ENCODE data around the gene RIPOR3.
"Not testable (repeated sequence)": the region's sequence is repeated elsewhere in the genome, so short reads cannot be mapped to it uniquely, and the experiment has no call there.

The RIPOR3 gene

GRCh38 chr20:50704514-50704913 lies 13.2 kb upstream of the RIPOR3 start:
- DNase-seq, result no peak

DNA sequence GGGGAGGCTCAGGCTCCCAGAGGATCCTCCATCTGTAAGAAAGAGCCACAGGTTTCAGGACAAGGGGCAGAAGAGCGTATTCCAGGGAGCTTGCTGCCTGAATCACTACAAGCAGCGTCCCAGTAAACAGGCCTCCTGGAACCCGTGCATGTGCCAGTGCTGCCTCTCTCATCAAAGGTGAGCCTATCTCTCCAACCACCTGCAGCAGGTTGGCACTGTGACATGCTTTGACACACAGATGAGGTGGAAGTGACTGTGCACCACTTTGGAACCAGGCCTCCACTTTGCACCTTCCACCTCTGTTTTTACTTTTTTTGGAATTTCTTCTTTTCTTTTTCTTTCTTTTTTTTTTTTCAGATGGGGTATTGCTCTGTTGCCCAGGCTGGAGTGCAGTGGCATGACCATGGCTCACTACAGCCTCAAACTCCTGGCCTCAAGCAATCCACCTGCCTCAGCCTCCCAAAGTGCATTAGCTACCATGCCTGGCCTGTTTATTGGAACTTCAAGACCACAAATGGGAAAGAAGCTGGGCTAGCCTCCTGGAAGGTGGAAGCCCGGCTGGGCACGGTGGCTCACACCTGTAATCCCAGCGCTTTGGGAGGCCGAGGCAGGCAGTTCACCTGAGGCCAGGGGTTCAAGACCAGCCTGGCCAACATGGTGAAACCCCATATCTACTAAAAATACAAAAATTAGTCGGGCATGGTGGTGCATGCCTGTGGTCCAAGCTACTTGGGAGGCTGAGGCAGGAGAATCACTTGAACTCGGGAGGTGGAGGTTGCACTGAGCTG lies 12.5 kb upstream of the RIPOR3 start:
- not testable (repeated sequence) for DNase-seq

GRCh38 chr20:50701041-50701963 lies 10.0 kb upstream of the RIPOR3 start:
- no peak for DNase-seq

DNA sequence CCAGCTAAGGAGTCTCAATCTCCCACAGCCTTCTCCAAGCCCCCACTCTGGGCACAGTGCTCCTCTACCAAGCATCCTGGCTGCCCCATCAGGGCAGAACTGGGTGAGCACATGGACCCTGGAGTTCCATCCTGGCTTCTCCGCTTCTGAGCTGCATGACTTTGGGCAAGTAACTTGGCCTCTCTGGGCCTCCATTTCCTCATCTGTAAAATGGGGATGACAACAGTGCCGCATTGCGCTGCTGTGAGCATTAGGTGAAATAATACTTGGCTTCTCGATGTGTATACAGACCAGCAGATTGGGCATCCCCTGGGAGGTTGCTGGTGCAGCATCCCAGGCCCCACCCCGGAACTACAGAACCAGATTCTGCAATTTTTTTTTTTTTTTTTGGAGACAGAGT lies 8.3 kb upstream of the RIPOR3 start:
- DNase-seq, result no peak

DNA sequence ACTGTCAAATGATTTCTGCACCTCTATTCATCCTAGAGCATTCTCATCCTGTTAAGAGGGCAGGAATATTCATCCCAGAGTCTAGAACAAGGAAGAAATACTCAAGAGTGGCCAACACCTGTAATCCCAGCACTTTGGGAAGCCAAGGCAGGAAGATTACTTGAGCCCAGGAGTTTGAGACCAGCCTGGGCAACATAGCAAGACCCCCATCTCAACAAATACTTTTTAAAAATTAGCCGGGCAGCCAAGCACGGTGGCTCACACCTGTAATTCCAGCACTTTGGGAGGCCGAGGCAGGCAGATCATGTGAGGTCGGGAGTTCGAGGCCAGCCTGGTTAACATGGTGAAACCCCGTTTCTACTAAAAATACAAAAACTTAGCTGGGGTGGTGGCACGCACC lies 6.9 kb upstream of the RIPOR3 start:
- not testable (repeated sequence) for DNase-seq

GRCh38 chr20:50695135-50695872 lies 4.0 kb upstream of the RIPOR3 start:
- DNase-seq, result no peak

DNA sequence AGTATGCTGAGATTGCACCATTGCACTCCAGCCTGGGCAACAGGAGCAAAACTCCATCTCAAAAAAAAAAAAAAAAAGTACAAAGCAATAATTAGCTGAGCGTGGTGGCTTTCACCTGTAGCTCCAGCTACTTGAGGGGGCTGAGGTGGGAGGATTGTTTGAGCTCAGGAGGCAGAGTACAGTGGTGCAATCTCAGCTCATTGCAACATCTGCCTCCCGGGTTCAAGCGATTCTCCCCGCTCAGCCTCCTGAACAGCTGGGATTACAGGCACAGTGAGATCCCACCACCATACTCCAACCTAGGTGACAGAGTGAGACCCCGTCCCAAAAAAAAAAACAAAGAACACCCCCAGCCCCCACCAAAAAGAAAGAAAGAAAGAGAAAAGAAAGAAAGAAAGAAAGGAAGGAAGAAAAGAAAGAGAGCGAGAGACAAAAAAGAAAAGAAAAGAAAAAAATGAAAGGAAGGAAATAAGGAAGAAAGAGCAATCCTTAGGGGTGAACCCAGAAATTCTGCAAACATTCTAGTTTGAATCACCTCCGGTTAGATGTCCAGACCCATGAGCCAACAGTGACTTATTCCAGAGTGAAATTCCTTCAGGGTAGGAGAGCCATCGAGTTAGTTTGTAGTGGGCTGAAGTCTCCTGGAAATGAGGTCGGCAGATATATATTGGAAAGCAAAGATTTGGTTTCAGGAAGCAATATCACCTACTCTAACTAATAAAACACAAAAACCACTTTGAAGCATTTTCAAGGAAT lies 3.2 kb upstream of the RIPOR3 start:
- DNase-seq, result no peak

- no peak for DNase-seq
These were observed 1.7 kb upstream of the RIPOR3 start for GRCh38 chr20:50693001-50693400.

GRCh38 chr20:50692552-50692933 lies 1.2 kb upstream of the RIPOR3 start:
- no peak for DNase-seq

DNA sequence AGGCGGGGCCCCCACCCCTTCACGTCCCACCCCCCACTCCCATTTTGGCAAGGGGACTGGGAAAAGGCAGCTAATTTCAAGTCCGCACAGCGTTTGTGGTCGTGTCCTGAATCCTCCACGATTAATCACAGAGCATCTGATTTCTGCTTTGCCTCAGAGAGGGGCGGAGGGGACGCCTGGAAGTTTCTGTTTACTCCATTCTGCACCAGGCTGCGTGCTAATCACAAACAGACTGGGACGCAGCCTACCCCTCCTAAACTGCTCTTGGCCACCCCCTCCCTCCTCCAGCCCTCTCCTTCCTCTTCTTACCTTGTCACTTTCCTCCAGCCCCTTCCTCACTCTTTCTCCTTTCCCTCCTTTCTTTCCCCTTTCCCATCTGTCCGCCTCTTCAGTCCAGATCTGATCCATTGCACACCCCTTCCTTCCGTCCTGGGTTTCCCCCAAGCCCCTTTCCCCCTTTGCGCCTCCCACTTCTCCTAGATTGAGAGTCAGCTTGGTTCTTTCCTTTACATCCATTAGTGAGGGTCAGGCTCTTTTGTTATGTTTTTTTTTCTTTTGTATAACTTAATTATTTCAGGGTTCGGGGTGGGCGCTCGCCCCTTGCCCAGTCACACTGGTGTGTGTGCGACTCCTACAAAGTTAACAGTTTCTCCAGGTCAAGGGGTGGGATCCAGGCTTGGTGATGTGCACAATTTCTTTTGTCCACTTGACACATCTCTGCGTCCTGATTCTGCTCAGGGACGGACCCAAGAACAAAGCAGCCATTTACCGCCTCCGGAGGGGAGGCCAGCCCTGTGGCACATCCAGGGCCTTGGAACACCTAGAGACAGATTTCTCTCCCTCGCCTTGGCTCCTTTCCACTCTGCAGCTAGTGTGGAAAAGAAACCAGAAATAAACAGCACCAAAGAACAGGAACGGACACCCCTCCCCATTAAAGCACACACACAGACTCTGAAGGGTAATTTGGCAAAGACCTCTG lies 520 bp upstream of the RIPOR3 start:
- no peak for DNase-seq

GRCh38 chr20:50689864-50690649 lies 1.3 kb downstream of the RIPOR3 start:
- DNase-seq, result no peak

GRCh38 chr20:50688256-50688975 lies 2.9 kb downstream of the RIPOR3 start:
- no peak for DNase-seq

- DNase-seq, result no peak
These were observed 4.5 kb downstream of the RIPOR3 start for GRCh38 chr20:50686821-50687220.

DNA sequence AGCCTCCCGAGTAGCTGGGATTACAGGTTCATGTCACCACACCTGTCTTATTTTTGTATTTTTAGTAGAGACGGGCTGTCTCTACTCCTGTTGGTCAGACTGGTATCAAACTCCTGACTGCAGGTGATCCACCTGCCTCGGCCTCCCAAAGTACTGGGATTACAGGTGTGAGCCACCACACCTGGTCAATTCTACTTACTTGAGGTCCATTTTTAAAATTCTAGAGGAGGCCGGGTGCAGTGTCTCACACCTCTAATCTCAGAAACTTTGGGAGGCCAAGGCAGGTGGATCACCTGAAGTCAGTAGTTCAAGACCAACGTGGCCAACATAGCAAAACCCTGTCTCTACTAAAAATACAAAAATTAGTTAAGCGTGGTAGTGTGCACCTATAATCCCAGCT lies 7.8 kb downstream of the RIPOR3 start:
- DNase-seq, result no peak

DNA sequence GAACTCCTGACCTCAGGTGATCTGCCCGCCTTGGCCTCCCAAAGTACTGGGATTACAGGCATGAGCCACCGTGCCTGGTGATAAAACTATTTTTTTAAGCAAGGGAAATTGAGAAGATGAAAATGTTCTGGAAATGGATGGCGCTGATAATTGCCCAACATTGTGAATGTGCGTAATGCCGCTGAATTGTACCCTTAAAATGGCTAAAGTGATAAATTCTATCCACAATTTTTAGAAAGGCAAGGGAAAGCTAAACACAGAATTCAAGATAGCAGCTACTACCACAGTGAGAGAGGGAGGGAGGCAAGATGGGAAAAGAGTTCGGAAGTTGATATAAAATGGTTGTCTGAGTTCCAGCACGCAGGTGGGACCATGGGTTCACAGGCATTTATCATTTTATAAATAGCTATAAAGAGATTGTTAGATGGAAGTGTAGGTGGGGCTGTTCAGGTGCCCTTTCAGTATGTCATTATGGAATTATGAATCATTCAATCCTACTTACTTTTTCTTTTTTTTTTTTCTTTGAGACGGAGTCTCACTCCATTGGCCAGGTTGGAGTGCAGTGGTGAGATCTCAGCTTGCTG lies 8.3 kb downstream of the RIPOR3 start:
- no peak for DNase-seq

GRCh38 chr20:50682065-50682464 lies 9.3 kb downstream of the RIPOR3 start:
- no peak for DNase-seq

DNA sequence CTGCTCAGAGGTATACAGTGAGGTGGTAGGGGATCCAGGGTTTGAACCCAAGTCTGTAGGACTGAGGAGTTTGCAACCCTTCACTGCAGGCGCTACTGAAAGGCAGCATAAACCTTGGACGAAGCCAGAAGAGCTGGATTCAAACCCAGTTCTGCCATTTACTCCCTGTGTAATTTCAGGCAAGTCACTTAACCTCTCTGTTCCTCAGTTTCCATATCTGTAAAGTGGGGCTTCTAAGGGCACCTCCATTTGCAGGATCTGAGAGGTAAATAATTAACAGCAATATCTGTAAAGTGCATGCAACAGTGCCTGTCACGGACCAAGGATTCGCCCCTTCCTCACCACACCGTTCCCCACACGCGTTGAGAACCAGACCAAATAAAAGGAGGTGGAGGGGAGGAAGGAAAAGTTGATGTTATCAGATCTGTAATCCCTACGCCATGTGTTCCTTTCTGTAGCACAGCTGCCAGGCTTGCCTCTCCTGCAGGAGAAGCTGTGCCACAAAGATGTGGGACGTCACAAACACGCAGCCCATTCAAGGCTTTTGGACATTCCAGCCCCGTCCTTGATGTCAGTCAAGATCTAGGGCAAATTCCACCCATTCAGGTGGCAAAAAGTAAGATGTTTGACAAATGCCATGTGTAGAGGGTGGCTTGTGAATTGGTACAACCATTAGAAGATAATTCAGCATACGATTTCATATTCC lies 9.8 kb downstream of the RIPOR3 start:
- no peak for DNase-seq

DNA sequence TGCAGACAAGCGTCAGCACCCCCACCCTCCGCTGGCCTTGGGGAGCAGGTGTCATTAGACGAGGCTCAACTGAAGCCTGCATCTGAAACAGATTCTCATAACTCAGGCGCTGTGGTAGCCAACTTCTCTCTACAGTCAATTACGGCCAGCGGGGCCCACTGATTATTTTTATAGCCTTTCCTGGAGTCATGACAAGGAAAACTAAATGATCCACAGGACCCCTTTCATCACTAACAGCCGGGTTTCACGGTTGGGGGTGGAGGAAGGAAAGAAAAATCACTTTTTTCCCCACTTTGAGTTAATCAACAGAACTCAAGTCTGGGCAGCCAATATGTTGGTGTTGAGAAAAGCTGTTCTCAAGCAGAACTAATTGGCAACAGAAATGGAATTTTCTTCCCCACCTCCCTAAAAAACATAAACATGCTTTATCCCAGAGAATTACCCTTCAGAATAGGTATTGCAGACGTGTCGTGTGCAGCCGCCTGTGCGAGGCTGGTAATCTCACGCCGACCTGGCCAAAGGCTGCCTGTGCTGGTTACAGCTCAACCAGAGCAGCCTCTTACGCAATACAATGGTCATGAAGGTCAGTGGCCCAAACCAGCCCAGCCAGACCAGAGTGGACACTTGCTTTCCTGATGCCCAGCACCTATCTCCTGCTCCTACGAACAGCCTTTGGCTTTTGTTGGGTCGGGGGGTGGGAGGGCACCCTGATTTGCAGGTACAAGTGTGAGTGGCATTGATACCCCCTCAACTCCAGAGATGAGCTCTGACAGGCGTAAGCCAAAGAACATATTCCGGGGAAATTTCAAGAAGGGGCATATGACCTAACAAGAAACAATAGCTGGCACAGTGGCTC lies 11.0 kb downstream of the RIPOR3 start:
- no peak for DNase-seq

Measured in activated effector memory CD4-positive, alpha-beta T cell treated with Interleukin-2 at 50 U/mL for 16 hours (primary cell).